ENCODE measurements around the gene MCF2L2. TPM values are rescaled to one million over a fixed set of nuclear protein-coding genes. Genes with fewer than 3 reads are reported as not detected.

MCF2L2 gene
- total RNA-seq, 1 donor from 2014 or later, result 1.2 TPM

DNA sequence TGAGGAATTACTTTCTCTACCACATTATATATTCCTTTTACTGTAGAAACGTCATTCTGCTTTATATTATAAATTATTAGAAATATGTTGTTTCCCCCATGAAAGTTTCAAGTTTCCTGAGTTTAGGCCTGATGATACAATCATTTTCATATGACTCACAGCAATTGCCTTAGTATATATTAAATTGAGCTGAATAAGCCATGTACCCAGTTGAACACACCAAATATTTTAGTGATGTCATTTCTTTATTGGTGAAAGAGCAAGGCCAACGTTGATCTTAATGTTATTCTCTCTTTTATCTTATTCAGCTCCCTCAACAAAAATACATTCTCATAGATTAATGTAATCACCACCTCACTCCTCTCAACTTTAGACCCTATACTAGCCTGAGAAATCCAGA, 144.5 kb downstream of the MCF2L2 start:
- ATAC-seq (no peak), DNase-seq (no peak)
- H3K36me3 ChIP-seq, result no peaks in the 10 kb centered on the region
- peaks cover 10% of the 10 kb centered on the region for H3K4me1 ChIP-seq
- intact Hi-C loops (cut with DNase I), result no loop called here
- H3K27ac ChIP-seq, result no peak overlapping the region
- no peaks in the 10 kb centered on the region for H3K27me3 ChIP-seq
- no peak overlapping the region for H3K4me3 ChIP-seq
- TF ChIP-seq, protein P1, sequence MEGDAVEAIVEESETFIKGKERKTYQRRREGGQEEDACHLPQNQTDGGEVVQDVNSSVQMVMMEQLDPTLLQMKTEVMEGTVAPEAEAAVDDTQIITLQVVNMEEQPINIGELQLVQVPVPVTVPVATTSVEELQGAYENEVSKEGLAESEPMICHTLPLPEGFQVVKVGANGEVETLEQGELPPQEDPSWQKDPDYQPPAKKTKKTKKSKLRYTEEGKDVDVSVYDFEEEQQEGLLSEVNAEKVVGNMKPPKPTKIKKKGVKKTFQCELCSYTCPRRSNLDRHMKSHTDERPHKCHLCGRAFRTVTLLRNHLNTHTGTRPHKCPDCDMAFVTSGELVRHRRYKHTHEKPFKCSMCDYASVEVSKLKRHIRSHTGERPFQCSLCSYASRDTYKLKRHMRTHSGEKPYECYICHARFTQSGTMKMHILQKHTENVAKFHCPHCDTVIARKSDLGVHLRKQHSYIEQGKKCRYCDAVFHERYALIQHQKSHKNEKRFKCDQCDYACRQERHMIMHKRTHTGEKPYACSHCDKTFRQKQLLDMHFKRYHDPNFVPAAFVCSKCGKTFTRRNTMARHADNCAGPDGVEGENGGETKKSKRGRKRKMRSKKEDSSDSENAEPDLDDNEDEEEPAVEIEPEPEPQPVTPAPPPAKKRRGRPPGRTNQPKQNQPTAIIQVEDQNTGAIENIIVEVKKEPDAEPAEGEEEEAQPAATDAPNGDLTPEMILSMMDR (IDR thresholded peaks at IDR 0.05), result no peak
- H3K9me3 ChIP-seq, result no peaks in the 10 kb centered on the region

DNA sequence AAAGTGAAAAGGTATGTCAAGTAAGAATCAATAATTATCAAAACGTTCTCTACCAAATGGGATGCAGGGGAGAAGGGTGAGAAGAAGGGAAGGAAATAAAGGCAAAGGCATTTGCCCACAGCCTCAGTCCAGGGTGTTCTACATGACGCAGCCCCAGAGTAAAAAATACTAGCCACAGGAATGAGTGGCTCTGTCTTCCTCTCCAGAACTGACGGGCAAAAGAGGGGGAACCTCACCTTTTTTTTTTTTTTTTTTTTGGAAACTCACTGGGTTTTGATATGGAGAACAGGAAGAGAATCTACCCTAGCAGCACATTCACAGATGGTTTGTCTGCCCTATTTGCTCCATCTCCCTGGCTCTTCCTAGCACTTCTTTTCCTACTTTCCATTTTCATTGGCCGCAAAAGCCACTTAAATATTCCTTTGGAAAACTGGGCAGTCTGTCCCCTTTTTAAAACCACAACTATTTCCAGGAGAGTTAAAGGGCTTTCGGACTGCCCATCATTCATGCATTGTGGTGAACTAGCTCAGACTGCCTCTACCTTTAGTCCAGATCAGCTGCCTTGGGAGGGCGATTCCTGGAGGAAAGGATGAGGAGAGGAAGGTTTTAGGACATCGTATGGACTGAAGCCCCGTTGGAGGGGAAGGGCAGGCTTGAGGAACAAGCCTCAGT, 147.2 kb downstream of the MCF2L2 start:
- DNase-seq, result no peak

DNA sequence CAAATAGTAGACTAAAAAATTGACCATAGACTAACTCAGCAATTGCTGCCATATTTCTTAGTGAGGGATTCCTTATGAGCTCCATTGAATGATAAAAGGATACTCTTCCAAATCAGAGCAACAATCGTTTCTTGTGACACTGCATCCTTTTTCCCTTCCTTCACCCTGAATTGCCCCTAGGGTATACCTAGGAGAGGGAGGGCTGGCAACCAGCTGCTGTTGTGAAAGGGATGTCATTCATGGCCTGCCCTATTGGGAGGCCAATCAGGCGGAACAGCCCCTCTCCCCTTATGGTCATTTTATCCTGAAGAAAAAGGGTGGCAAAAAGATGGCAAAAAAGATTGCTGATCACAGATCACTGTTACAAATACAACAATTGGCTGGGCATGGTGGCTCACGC, 149.0 kb downstream of the MCF2L2 start:
- no peaks in the 10 kb centered on the region for H3K27me3 ChIP-seq
- H3K4me3 ChIP-seq, result no peak overlapping the region
- peaks cover 7% of the 10 kb centered on the region for H3K4me1 ChIP-seq
- intact Hi-C loops (cut with DNase I), result no loop called here
- H3K9me3 ChIP-seq, result no peaks in the 10 kb centered on the region
- no peak for ATAC-seq
- no peak for DNase-seq
- no peak overlapping the region for H3K27ac ChIP-seq
- H3K36me3 ChIP-seq, result no peaks in the 10 kb centered on the region
- TF ChIP-seq, protein P1 (IDR thresholded peaks at IDR 0.05), result no peak

More for the DNA sequence above, 147.2 kb downstream of the MCF2L2 start:
- Histone ChIP-seq H3K4me1 (peaks cover 11% of the 10 kb centered on the region), H3K27me3 (no peaks in the 10 kb centered on the region), H3K9me3 (no peaks in the 10 kb centered on the region), H3K4me3 (no peak overlapping the region), H3K36me3 (no peaks in the 10 kb centered on the region), H3K27ac (no peak overlapping the region)
- ATAC-seq, result no peak
- intact Hi-C loops (cut with DNase I), result no loop called here
- TF ChIP-seq, protein P1 (IDR thresholded peaks at IDR 0.05), result no peak

DNA sequence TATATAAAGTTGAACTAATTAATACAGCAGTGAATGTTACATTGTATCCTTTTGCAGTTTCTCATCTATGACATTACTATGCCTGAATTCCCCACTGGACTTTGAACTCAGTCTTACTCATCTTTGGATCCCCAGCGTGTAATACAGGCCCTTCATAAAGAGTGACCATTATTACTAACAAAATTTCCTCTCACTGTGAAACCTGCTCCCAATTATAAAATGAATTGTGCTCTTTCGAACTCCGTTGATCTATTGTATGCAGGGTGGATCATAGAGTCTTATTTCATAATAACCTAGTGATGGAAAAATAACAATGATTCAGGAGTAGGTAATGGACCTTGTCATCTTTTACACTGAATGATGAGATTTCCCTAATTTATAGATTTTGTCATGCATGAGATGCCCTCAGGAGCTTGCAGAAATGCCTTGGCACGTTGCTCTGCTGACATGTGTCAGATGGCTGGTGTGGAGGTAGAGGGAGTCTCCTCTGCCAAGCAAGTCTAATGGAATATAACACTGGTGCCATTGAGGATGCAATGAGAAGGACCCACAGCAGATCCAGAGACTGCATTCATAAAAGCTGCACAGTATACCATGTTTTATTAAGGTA, 149.8 kb downstream of the MCF2L2 start:
- Histone ChIP-seq H3K36me3 (no peaks in the 10 kb centered on the region), H3K27me3 (no peaks in the 10 kb centered on the region), H3K4me1 (peaks cover 7% of the 10 kb centered on the region), H3K9me3 (no peaks in the 10 kb centered on the region), H3K27ac (no peak overlapping the region), H3K4me3 (no peak overlapping the region)
- TF ChIP-seq, protein P1 (IDR thresholded peaks at IDR 0.05), result no peak
- no peak for DNase-seq
- intact Hi-C loops (cut with DNase I), result no loop called here
- ATAC-seq, result no peak

DNA sequence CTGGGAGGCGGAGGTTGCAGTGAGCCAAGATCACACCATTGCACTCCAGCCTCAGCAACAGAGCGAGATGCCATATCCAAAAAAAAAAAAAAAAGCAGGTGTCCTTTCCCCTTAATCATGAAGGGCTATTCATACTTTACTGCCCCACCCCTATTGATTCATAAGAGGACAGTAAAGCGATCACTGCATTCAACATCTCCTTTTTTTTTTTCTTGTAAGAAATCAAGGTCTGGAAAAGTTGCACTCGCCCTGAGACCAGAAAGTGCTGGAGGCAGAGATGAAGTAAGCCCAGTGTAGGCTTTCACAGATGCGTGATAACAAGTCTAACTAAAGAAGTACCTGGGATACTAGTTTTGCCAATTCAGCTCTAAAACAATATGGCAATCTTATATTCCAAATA, 151.2 kb downstream of the MCF2L2 start:
- TF ChIP-seq, protein P1 (IDR thresholded peaks at IDR 0.05), result no peak
- intact Hi-C loops (cut with DNase I), result no loop called here
- no peak overlapping the region for H3K4me3 ChIP-seq
- H3K36me3 ChIP-seq, result no peaks in the 10 kb centered on the region
- no peak for DNase-seq
- no peaks in the 10 kb centered on the region for H3K9me3 ChIP-seq
- H3K27ac ChIP-seq, result no peak overlapping the region
- H3K27me3 ChIP-seq, result no peaks in the 10 kb centered on the region
- H3K4me1 ChIP-seq, result peaks cover 7% of the 10 kb centered on the region
- ATAC-seq, result no peak

Measured in upper lobe of right lung (tissue), 1 donor.